Spinal cord (tissue), 10 donors: Measurements from ENCODE around the gene CMIP. TPM values are rescaled to one million over a fixed set of nuclear protein-coding genes. Genes with fewer than 3 reads are reported as not detected.

ENCODE experiments used
- DNase-seq, 6 donors: peaks; one replicate each; pipeline versions ENCODE4 v3.0.0 to v3.0.0-alpha.2; 2013 to 2015; ENCODE audit warnings: low spot score in 6 of 6, low read depth in 4 of 6
- H3K27ac ChIP-seq: one replicate; pipeline ENCODE4 v1.5.1; 2013; ENCODE audit warnings: low read depth, low read length, control low read depth
- H3K27me3 ChIP-seq: one replicate; pipeline ENCODE4 v1.6.1; 2013; ENCODE audit warnings: low read length; ENCODE audit not compliant: control insufficient read depth, insufficient read depth
- H3K36me3 ChIP-seq: one replicate; pipeline ENCODE4 v1.6.1; 2013; ENCODE audit warnings: low read length; ENCODE audit not compliant: control insufficient read depth, insufficient read depth
- H3K4me1 ChIP-seq: one replicate; pipeline ENCODE4 v1.6.1; 2013; ENCODE audit warnings: low read length; ENCODE audit not compliant: control insufficient read depth, insufficient read depth
- H3K4me3 ChIP-seq: one replicate; pipeline ENCODE4 v1.5.1; 2013; ENCODE audit warnings: low read depth, low read length, control low read depth
- H3K9me3 ChIP-seq: one replicate; pipeline ENCODE4 v1.6.1; 2013; ENCODE audit warnings: low read length; ENCODE audit not compliant: control insufficient read depth, insufficient read depth
- WGBS: methylation state at CpG from one replicate; pipeline ENCODE4 v1.1.5; 2013; ENCODE audit warnings: missing lambda C conversion rate; ENCODE audit not compliant: insufficient coverage; 5-methylcytosine and 5-hydroxymethylcytosine counted together
- polyA plus RNA-seq, 2 donors: library from polyadenylated mRNA; unstranded; fragments of 120-200 nt; gene quantifications; one replicate each; pipeline ENCODE4 v1.2.1, GENCODE V29; 2013; ENCODE audit not compliant: insufficient read length in 2 of 2
- total RNA-seq, 2 donors: library from RNA; depleted of rRNA in 1 of 2; stranded (reverse); fragments of 120-200 nt in 1 of 2; fragments of >200 nt in 1 of 2; gene quantifications; one replicate each; pipeline versions ENCODE4 v1.2.3 to v1.2.4, GENCODE V29; 2013 to 2014
- donor health status: healthy.

The CMIP gene
- total and polyA plus RNA-seq, 4 donors = 20.6 to 151 (median 100) TPM

DNA sequence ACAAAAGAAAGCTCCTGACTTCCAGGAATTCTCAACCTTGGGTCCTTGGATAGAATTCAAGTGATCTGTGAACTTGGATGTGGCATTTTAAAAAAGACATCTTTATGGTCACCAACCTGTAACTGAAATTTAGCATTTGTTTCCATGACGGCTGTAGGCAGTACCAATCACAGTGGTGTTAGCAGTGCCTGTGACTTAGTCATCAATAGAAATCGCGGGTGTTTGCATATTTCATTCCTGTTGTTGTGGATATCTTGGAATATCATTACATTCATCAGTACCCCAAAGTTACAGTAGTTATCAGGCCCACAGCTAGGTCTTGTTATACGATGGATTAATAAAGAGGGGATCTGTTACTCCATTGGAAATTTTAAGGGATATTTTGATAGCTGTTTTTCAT is 81.6 kb downstream of the CMIP start:
- H3K36me3 ChIP-seq = peaks cover 8% of the 10 kb centered on the region
- H3K9me3 ChIP-seq = peaks cover 2% of the 10 kb centered on the region
- H3K4me3 ChIP-seq = no peak overlapping the region
- H3K4me1 ChIP-seq = peaks cover 22% of the 10 kb centered on the region
- peak overlapping the region; percentile 0 for H3K27ac ChIP-seq
- no CpG with 5 or more reads among the region's 4 CpGs for WGBS
- DNase-seq = no peak
- H3K27me3 ChIP-seq = no peaks in the 10 kb centered on the region

DNA sequence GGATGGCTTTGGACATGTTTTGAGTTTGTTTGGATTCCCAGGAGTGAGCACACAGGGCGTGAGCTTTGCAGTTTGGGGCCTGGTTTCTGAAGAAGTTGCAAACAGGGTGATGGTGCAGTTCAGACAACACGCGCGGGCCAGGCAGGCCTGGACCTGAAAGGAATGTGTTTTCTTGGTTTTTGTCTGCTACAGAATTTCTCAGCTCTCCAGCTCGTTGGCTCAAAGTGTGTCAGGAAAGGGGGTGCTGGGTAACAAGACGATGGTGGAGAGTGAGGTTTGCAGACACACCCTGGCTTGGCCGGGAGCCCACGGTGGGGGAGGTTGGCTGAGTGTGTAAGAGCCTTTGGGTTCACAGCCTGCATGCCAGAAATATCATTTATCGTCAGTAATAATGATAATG is 82.3 kb downstream of the CMIP start:
- Histone ChIP-seq H3K4me1 (peaks cover 23% of the 10 kb centered on the region), H3K36me3 (peaks cover 8% of the 10 kb centered on the region), H3K27me3 (no peaks in the 10 kb centered on the region), H3K27ac (peak overlapping the region; percentile 17), H3K9me3 (peaks cover 2% of the 10 kb centered on the region), H3K4me3 (no peak overlapping the region)
- 64% methylated on average over 4 of the region's 9 CpGs for WGBS
- no peak for DNase-seq

DNA sequence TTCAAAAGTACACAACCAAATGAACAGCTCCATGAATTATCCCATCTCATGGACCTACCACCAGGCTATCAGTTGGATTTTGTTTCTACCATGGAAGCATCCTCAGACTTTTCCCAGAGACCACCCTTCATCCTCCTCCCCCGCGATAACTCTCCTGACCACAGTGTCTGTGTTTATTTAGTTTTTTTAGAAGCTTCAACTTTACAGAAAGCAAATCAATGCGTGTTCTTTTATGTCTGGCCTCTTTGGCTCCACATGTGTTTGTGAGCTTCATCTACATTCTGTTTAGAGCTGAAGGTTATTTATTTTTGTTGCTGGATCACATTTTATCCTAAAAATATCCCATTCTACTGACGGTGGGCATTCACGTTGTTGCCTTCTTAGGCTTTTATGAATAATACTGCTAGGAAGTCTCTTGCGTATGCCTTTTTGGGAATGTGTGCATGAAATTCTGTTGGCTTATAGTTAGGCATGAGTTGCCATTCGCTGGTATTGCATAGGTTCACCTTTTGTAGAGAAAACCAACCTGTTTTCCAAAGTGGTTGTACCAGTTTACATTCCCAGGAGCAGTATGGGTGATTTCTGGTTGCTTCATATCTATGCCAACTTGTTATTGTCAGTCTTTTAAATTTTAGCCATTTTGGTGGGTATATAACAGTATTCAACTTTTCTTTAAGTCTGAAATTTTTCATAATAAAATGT is 83.0 kb downstream of the CMIP start:
- Histone ChIP-seq H3K4me1 (peaks cover 19% of the 10 kb centered on the region), H3K4me3 (no peak overlapping the region), H3K27me3 (no peaks in the 10 kb centered on the region), H3K27ac (peak overlapping the region; percentile 17), H3K9me3 (peaks cover 2% of the 10 kb centered on the region), H3K36me3 (peaks cover 8% of the 10 kb centered on the region)
- 80% methylated on average over 1 of the region's 7 CpGs for WGBS
- no peak for DNase-seq

DNA sequence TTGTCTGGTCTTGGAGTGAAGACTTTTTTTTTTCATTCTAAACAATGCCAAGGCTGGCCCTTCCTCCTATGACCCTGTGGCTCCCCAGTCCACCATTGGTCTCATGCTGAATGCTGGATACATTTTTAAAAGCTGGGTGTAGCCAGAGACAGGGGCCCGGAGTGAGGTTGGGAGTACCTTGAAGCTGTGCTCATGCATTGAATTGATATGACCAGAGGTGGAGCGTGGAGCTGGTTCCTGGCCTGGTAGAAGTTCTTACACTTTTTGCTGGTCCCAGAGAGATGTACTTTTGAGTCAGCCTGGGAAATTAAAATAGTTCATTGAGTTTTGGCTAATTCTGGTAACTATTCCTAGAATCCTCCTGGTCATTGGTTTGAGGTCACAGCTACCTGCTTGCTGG is 83.6 kb downstream of the CMIP start:
- Histone ChIP-seq H3K27me3 (no peaks in the 10 kb centered on the region), H3K9me3 (peaks cover 2% of the 10 kb centered on the region), H3K4me1 (peaks cover 19% of the 10 kb centered on the region), H3K4me3 (no peak overlapping the region), H3K36me3 (peaks cover 6% of the 10 kb centered on the region), H3K27ac (no peak overlapping the region)
- no peak for DNase-seq
- 96% methylated on average over 2 of the region's 2 CpGs for WGBS

DNA sequence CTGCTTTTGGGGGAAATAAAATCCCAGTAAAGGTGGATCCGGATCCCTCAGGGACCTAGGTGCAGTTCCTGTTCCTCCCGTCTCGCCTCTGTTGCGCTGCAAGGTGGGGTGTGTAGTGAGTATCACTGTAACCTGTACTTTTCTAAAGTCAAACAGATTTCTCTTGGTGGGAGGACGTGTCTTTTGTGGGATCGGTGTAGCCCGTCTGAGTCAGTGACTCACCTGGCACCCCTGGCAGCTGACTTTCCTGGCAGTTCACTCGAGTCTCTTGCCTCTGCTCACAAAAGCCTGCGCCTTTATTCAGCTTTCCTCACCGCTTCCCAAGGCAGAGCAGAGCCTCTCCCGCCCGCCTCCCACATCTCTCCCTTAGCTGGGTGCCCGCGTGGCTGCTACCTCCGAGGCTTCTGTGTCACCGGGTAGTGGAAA is 85.7 kb downstream of the CMIP start:
- Histone ChIP-seq H3K9me3 (peaks cover 2% of the 10 kb centered on the region), H3K27ac (no peak overlapping the region), H3K27me3 (no peaks in the 10 kb centered on the region), H3K4me1 (peaks cover 27% of the 10 kb centered on the region), H3K36me3 (no peaks in the 10 kb centered on the region), H3K4me3 (no peak overlapping the region)
- WGBS = 90% methylated on average over 11 of the region's 16 CpGs
- DNase-seq = no peak

DNA sequence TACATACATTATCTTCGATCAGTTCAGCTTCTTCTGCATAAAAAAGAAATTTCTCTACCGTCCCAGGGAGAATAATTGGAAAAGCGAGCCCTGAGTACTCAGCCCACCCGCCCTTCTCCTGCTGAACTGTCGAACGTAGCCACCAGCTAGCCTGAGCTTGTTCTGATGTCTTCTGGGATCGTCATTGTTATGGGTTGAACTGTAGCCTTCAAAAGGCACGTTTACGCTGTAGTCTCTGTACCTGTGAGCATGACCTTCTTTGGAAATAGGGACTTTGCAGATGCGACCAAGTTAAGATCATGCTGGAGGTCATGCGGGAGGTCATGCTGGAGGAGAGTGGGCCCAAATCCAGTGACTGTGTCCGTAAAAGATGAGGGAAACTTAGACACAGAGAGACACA is 86.2 kb downstream of the CMIP start:
- no peak overlapping the region for H3K27ac ChIP-seq
- H3K36me3 ChIP-seq = no peaks in the 10 kb centered on the region
- no peak overlapping the region for H3K4me3 ChIP-seq
- no peaks in the 10 kb centered on the region for H3K27me3 ChIP-seq
- peak in 1 of 6 donors; percentile 48 for DNase-seq
- peaks cover 27% of the 10 kb centered on the region for H3K4me1 ChIP-seq
- WGBS = 85% methylated on average over 10 of the region's 12 CpGs
- peaks cover 2% of the 10 kb centered on the region for H3K9me3 ChIP-seq

DNA sequence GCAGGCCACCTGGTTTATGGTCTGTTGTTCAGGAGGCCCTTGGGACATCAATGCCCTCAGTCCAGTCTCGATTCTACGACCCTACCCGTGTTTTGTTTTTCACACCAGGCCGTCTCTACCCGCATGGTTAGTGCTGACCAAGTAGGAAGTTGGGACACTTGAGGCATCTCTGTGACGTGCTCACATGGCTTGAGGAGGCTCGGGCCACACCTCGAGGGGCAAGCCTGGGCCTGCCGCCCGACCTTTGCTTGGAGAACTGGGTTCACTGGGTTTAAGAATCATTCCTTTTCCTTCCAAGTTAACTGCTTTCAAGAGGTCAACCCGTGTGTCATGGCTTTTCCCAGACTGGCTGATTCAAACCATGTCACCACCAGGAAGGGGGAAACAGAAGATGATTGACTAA is 86.8 kb downstream of the CMIP start:
- Histone ChIP-seq H3K4me1 (peaks cover 27% of the 10 kb centered on the region), H3K27ac (no peak overlapping the region), H3K27me3 (no peaks in the 10 kb centered on the region), H3K9me3 (peaks cover 2% of the 10 kb centered on the region), H3K4me3 (no peak overlapping the region), H3K36me3 (no peaks in the 10 kb centered on the region)
- DNase-seq = no peak
- WGBS = 73% methylated on average over 7 of the region's 11 CpGs

DNA sequence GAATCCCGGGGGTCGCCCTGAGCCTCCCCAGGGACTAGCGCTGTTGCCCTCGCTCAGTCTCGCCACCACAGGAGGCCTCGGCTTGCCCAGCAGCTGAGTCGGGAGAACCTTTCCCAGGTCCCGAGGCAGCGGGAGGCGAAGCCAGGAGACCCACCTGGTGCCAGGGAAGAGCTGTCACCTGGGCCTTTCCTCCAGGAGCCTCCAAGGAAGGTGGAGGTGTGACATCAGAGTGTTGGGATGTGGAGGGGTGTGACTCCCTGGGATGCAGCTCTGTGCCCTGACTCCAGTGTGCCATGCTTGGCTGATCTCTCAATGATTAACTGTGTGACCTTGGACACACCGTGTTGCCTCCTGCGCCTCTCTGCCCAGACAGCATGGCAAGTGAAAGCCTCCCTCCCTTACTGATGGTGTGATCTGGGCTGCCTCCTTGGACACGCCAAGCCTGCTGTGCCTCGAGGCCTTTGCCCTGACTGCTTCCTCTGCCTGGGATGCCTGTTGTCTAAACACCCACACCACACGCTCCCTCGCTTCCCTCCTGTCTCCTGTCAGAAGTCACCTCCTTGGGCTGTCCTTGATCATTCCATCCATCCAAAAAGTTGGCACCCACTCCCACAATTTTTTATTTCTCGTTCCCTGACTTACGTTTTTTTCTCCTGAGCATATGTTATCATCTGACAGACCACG is 88.0 kb downstream of the CMIP start:
- Histone ChIP-seq H3K27ac (no peak overlapping the region), H3K36me3 (no peaks in the 10 kb centered on the region), H3K9me3 (peaks cover 2% of the 10 kb centered on the region), H3K4me3 (no peak overlapping the region), H3K27me3 (no peaks in the 10 kb centered on the region), H3K4me1 (peaks cover 20% of the 10 kb centered on the region)
- DNase-seq = no peak
- WGBS = 82% methylated on average over 17 of the region's 19 CpGs

DNA sequence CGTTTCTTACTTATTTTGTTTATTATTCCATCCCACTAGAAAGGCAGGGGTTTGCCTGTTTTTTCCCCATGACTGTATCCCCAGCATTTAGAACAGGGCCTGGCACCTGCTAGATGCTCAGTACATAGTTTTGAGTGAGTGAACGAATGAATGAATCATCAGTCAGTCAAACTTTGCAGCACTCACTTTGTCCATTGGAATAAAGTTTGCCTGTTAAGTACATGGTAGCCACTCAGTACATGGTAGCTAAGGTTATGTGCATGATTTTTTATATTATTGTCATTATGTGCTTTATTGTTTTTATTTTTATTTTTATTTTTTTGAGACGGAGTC is 88.5 kb downstream of the CMIP start:
- H3K27ac ChIP-seq = no peak overlapping the region
- H3K27me3 ChIP-seq = no peaks in the 10 kb centered on the region
- no peak for DNase-seq
- no peaks in the 10 kb centered on the region for H3K36me3 ChIP-seq
- H3K9me3 ChIP-seq = peaks cover 2% of the 10 kb centered on the region
- WGBS = 100% methylated on average over 1 of the region's 3 CpGs
- H3K4me1 ChIP-seq = peaks cover 25% of the 10 kb centered on the region
- H3K4me3 ChIP-seq = no peak overlapping the region
